ENCODE measurements around the gene ACAP2. TPM values are rescaled to one million over a fixed set of nuclear protein-coding genes. Genes with fewer than 3 reads are reported as not detected.

Gene ACAP2
- total RNA-seq, 1 donor from 2014 or later = 46.0 TPM

- DNase-seq (ENCODE audit: low read depth) = no peak
- H3K4me2 ChIP-seq (ENCODE audit: low read length) = no peak overlapping the region
- no peaks in the 10 kb centered on the region for H3K27me3 Mint-ChIP-seq (ENCODE audit: low read depth, unreplicated experiment)
- no peak overlapping the region for H3K4me3 ChIP-seq (ENCODE audit: insufficient read depth, low read depth, low read length)
- no peak for TF ChIP-seq EZH2 (IDR thresholded peaks at IDR 0.05; ENCODE audit: insufficient read depth, low read length)
- TF ChIP-seq CTCF (IDR thresholded peaks at IDR 0.05; ENCODE audit: insufficient read depth, low read depth, low read length) = no peak
- no peak overlapping the region for H3K27ac Mint-ChIP-seq (ENCODE audit: unreplicated experiment)
- H3K79me2 ChIP-seq (ENCODE audit: insufficient read depth, low read length) = no peaks in the 10 kb centered on the region
- peaks cover 31% of the 10 kb centered on the region for H3K36me3 Mint-ChIP-seq (ENCODE audit: low read depth, unreplicated experiment)
- H4K20me1 ChIP-seq (ENCODE audit: insufficient read depth, low read length) = no peaks in the 10 kb centered on the region
- H3K27ac ChIP-seq (ENCODE audit: low read depth, low read length) = no peak overlapping the region
- H3K27me3 ChIP-seq (ENCODE audit: insufficient read depth, low read length) = no peaks in the 10 kb centered on the region
- no peaks in the 10 kb centered on the region for H3K9me3 Mint-ChIP-seq (ENCODE audit: unreplicated experiment)
- no peak overlapping the region for H3K9ac ChIP-seq (ENCODE audit: low read length)
- no peaks in the 10 kb centered on the region for H3K4me1 Mint-ChIP-seq (ENCODE audit: low read depth, unreplicated experiment)
- H2AFZ ChIP-seq (ENCODE audit: low read depth, low read length) = no peak overlapping the region
- H3K4me1 ChIP-seq (ENCODE audit: insufficient read depth, low read length) = no peaks in the 10 kb centered on the region
- no peak for FAIRE-seq
- H3K9me3 ChIP-seq (ENCODE audit: insufficient read depth, low read depth, low read length) = peaks cover 8% of the 10 kb centered on the region
- H3K4me3 Mint-ChIP-seq (ENCODE audit: unreplicated experiment) = no peak overlapping the region
- peaks cover 4% of the 10 kb centered on the region for H3K36me3 ChIP-seq (ENCODE audit: insufficient read depth, low read length)
These were observed 123.8 kb downstream of the ACAP2 start for GRCh38 chr3:195319060-195319459.

GRCh38 chr3:195312714-195313113 lies 130.1 kb downstream of the ACAP2 start:
- Histone ChIP-seq H3K4me2 (ENCODE audit: low read length) (no peak overlapping the region), H4K20me1 (ENCODE audit: insufficient read depth, low read length) (no peaks in the 10 kb centered on the region), H3K27me3 (ENCODE audit: insufficient read depth, low read length) (no peaks in the 10 kb centered on the region), H3K27ac (ENCODE audit: low read depth, low read length) (no peak overlapping the region), H3K9me3 (ENCODE audit: insufficient read depth, low read depth, low read length) (no peaks in the 10 kb centered on the region), H3K79me2 (ENCODE audit: insufficient read depth, low read length) (no peaks in the 10 kb centered on the region), H3K9ac (ENCODE audit: low read length) (no peak overlapping the region), H2AFZ (ENCODE audit: low read depth, low read length) (no peak overlapping the region), H3K4me1 (ENCODE audit: insufficient read depth, low read length) (no peaks in the 10 kb centered on the region), H3K4me3 (ENCODE audit: insufficient read depth, low read depth, low read length) (no peak overlapping the region), H3K36me3 (ENCODE audit: insufficient read depth, low read length) (peaks cover 3% of the 10 kb centered on the region)
- no peak overlapping the region for H3K4me3 Mint-ChIP-seq (ENCODE audit: unreplicated experiment)
- no peak for TF ChIP-seq CTCF (IDR thresholded peaks at IDR 0.05; ENCODE audit: insufficient read depth, low read depth, low read length)
- no peak for TF ChIP-seq EZH2 (IDR thresholded peaks at IDR 0.05; ENCODE audit: insufficient read depth, low read length)
- H3K27ac Mint-ChIP-seq (ENCODE audit: unreplicated experiment) = no peak overlapping the region
- H3K4me1 Mint-ChIP-seq (ENCODE audit: low read depth, unreplicated experiment) = no peaks in the 10 kb centered on the region
- DNase-seq (ENCODE audit: low read depth) = no peak
- no peaks in the 10 kb centered on the region for H3K27me3 Mint-ChIP-seq (ENCODE audit: low read depth, unreplicated experiment)
- no peaks in the 10 kb centered on the region for H3K9me3 Mint-ChIP-seq (ENCODE audit: unreplicated experiment)
- H3K36me3 Mint-ChIP-seq (ENCODE audit: low read depth, unreplicated experiment) = no peaks in the 10 kb centered on the region
- no peak for FAIRE-seq

- Histone ChIP-seq H3K4me1 (ENCODE audit: insufficient read depth, low read length) (no peaks in the 10 kb centered on the region), H3K9ac (ENCODE audit: low read length) (no peak overlapping the region), H3K9me3 (ENCODE audit: insufficient read depth, low read depth, low read length) (no peaks in the 10 kb centered on the region), H3K79me2 (ENCODE audit: insufficient read depth, low read length) (no peaks in the 10 kb centered on the region), H3K4me3 (ENCODE audit: insufficient read depth, low read depth, low read length) (no peak overlapping the region), H3K36me3 (ENCODE audit: insufficient read depth, low read length) (peaks cover 10% of the 10 kb centered on the region), H2AFZ (ENCODE audit: low read depth, low read length) (no peak overlapping the region), H3K27me3 (ENCODE audit: insufficient read depth, low read length) (no peaks in the 10 kb centered on the region), H3K27ac (ENCODE audit: low read depth, low read length) (no peak overlapping the region), H4K20me1 (ENCODE audit: insufficient read depth, low read length) (no peaks in the 10 kb centered on the region), H3K4me2 (ENCODE audit: low read length) (no peak overlapping the region)
- H3K27me3 Mint-ChIP-seq (ENCODE audit: low read depth, unreplicated experiment) = no peaks in the 10 kb centered on the region
- H3K36me3 Mint-ChIP-seq (ENCODE audit: low read depth, unreplicated experiment) = peaks cover 3% of the 10 kb centered on the region
- DNase-seq (ENCODE audit: low read depth) = no peak
- H3K27ac Mint-ChIP-seq (ENCODE audit: unreplicated experiment) = no peak overlapping the region
- no peak overlapping the region for H3K4me3 Mint-ChIP-seq (ENCODE audit: unreplicated experiment)
- no peak for FAIRE-seq
- TF ChIP-seq EZH2 (IDR thresholded peaks at IDR 0.05; ENCODE audit: insufficient read depth, low read length) (no peak), CTCF (IDR thresholded peaks at IDR 0.05; ENCODE audit: insufficient read depth, low read depth, low read length) (no peak)
- H3K9me3 Mint-ChIP-seq (ENCODE audit: unreplicated experiment) = no peaks in the 10 kb centered on the region
- no peaks in the 10 kb centered on the region for H3K4me1 Mint-ChIP-seq (ENCODE audit: low read depth, unreplicated experiment)
These were observed 135.1 kb downstream of the ACAP2 start for GRCh38 chr3:195307711-195308110.
